ENCODE measurements around the gene FAM204A. TPM values are rescaled to one million over a fixed set of nuclear protein-coding genes. Genes with fewer than 3 reads are reported as not detected.

The FAM204A gene
- total RNA-seq, 1 experiment from 2014 or later = 69.9 TPM

DNA sequence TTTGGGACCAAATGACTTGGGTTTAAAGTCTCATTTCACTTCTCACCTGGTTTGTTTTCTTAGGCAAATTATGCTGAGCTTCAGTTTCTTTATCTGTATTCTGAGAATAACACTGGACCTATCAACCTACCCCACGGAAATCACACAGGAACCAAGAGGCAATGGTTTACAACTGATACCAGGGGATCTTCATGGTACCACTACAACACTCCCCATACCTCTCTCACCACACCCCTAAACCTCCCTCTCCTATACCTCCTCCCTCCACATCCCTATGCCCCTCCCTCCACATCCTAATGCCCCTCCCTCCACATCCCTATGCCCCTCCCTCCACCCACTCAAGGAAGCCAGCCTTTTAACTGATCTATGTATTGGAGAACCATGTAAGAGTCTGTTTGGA is 9.9 kb downstream of the FAM204A start:
- no peak for DNase-seq (ENCODE audit: low read depth)

DNA sequence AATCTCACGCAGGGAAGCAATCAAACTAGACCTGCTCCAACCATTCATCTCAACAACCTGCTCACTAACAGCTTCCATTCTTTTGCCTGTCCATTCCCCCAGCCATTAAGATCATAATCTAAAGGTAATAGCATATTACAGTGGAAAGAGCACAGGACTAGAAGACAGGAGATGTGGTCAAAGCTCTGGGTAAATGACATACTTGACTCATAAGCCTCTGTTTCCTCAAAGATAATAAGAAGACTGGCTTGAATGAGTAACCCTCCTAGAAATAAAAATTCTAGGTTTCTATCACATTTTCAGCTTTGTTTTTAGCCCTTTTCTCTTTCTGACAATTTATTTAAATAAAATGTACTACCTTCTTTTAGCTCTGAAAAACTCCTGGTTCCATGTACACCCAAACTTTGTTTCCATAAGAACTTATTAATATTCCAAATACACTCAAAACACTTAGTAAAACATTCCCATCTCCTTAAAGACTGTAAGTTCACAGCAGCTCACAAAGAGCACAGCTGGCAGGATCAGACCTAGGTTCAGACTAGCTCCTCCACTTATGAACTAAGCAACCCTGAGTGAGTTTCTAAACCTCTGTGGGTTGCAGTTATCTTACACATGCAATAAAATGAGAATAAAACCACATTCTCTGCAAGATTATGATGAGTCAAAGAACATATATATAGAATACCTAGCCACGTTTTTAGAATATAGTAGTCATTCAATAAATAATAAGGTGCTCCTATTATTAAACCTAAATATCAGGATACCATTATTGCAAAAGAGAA is 11.6 kb downstream of the FAM204A start:
- no peak for DNase-seq (ENCODE audit: low read depth)

DNA sequence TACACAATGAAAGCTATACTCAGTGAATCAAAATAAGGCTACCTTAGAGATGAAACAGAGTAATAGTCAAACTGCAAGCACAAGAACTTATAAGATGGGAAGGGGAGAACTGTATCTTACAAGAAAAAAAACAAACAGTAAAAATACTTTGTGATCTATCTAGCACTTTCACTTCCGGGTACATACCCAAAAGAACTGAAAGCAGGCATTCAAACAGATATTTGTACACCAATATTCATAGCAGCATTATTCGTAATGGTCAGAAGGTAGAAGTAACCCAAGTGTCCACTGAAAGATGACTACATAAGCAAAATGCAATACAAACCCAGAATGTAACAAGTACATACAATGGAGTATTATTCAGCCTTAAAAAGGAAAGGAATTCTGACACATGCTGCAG is 18.0 kb downstream of the FAM204A start:
- DNase-seq (ENCODE audit: low read depth) = no peak

DNA sequence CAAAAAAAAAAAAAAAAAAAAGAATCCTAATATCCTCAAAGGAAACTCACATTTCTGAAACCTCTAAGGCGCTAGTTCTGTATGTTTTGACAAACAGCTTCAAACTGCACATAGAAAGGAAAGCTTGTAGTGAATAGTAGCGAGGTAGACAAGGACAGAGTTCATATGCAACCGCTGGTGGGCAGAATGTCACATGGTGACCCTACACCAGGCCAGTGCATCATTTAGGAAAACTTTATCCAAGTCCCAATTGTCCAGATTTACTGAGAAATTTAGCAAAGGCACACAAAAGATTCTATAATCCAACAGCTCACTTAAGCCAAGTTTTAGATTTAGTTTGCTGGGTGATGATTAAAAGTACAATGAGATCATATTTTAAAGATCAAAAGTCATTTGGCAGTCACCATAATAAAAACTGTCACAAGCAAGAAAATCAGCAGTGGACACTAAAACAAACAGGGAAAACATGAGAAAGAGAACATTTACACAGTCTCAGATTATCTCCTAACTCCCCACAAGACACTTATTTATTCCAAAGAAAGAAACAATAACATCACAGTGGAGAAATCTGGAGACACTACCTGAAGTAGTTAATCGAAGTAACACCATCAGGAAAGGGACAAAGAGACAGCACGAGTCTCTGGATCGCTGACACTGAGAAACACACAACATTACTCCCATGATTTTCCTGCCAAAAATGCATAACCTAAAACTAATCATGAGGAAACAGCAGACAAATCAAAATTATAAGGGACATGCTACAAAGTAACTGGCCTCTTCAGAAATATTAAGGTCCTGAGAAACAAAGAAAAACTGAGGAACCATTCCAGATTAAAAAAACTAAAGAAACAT is 20.2 kb downstream of the FAM204A start:
- DNase-seq (ENCODE audit: low read depth) = no peak

DNA sequence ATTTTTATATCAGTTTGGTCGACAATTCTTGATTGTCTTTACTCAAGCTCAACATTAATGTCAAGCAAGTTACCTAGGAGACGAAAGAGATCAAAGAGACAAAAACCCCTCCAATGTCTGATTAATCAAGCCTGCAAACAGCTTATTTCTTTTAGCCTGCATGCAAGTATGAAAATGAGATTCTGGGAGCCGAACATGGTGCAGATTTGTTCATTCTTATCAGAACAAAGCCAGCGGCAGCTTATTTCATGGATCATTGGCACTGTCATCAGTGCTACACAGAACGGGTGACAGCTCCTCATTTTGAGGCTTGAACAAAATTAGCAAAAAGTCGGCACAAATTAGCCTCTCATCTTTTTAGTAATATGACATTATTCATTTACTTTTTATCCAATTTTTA is 26.5 kb downstream of the FAM204A start:
- DNase-seq (ENCODE audit: low read depth) = no peak

DNA sequence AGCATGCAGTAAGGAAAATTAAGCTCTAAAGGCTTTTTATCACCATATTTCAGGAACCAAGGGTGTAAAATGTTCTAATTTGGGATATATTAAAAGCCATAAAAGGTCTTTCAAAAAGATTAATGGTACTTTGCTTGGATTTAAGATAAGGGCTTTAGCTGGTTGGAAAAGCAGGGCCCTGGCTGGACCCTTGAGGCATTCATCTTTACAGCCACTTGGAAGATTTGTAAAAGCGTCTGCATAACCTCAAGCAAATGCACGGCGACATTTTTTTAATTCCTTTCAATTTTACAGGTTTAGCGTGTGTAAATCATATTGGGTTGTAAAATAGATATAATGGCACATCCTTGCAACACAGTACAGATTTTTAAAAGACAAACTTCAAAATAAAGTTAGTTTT is 27.2 kb downstream of the FAM204A start:
- DNase-seq (ENCODE audit: low read depth) = no peak

DNA sequence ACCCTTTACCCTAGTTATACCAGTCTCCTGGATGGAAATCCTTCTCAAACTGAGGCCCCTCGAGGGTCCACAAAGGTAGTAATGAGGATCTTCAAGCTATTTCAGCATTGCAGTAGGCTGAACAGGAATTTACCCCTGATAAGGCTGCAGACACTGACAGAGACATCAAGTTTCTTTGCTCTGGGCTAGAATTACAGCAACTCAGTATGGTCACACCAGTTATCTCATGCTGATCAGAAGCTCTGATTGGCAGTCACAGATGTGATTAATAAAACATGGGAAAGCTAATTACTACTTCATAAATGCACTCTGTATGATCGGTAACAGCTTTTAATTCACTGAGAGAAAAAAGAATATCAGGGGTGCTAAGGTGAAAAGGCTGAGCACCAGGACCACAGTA is 30.6 kb downstream of the FAM204A start:
- peak; percentile 25 for DNase-seq (ENCODE audit: low read depth)

DNA sequence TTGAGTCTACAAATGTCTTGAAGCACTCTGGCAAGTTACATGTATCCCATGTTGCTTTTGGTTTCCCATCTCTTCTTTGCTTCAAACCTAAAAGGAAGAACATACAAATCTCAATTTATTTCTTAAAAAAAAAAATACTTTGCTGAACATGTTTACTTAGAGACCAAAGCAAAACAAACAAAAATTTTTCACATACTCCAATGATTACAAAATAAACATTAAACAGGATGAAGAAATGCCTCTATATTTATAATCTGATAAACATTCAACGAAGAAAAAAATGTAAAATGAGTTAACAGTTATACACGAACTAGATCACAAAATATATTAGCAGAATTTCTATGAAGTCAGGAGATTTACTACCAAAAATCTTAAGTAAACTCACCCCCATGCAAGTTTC is 31.3 kb downstream of the FAM204A start:
- DNase-seq (ENCODE audit: low read depth) = peak; percentile 27

DNA sequence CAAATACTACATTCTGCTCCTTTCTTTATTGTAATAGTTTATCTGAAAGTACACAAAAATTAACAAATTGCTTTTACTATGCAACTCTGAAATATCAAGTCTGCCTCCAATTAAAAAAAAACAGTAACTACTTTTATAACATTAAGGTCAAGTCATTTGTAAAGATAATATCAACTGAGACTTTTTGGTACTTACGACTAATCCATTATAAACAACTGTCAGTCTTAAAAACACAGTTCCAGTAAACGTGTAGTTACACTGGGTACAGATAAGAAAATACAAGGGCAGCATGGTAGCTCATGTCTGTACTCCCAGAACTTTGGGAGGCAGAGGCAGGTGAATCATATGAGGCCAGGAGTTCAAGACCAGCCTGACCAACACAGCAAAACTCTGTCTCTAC is 32.2 kb downstream of the FAM204A start:
- no peak for DNase-seq (ENCODE audit: low read depth)

DNA sequence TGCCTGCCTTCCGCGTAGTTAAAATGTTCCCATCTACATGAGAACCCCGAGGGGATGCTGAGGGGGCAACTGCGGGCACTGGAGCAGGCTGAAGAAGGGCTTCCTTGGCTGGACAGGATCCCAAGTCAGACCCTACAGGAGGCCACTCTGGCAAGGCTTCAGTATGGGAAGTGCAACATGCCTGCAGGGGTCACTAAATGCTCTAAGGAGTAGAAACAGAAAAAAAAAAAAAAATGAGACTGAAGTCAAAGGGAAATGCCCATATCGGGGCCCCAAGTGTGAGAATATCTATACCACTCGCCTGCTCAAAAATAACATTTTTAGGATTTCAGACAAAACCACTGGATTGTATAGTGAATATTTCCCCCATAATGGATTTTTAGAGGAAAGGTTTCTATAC is 33.5 kb downstream of the FAM204A start:
- no peak for DNase-seq (ENCODE audit: low read depth)

DNA sequence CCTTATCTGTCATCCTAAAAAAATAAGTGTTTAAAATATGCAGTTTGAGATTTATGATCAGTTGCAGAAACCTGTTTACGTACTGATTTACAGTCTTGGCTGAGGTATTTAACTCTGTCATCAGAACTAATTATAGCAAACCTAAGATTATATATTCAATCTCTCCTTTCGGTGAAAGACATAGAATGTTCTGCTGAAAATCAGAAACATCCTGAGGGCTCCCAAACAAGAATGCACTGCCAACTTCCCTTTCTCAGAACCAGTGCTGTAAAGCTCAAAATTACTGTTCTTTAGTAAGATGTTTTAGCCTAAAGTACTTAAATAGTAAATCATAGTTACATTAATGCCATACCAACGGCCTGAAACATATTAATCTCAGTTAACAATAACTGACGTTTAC is 34.3 kb downstream of the FAM204A start:
- no peak for DNase-seq (ENCODE audit: low read depth)

DNA sequence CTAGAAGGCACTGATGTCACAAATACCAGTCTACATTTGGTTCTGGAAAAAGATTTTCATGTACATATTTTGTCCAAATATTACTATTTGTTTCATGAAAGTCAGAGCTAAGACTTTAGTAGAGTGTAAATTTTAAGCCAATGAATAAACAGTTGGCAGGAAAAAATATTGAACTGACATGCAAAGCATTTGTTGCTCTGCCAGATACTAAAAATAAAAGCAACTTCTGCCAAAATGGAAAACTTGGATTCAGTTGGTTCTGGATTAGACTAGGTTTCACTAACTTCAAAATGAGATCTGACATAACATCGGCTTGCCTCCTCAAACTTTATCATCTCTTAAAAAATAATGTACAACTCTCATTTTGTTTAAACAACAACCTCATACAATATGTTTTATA is 34.9 kb downstream of the FAM204A start:
- no peak for DNase-seq (ENCODE audit: low read depth)

DNA sequence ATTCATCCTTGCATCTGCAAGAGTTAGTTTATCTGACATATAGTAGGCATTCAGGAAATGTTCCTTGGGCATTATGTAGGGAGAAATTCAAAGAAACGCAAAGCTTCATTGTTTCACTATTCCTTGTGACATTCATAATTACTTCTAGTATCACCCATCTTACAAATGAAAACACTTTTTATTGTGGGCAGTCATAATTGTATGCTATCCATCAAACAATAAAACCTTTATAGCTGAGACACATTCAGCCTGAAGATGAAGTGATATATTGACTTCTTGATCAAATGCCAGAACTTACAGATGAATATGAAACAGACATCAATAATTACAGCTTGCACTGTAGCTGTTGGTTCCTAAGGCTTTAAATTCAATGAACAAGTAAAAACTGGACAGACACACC is 36.4 kb downstream of the FAM204A start:
- DNase-seq (ENCODE audit: low read depth) = no peak

DNA sequence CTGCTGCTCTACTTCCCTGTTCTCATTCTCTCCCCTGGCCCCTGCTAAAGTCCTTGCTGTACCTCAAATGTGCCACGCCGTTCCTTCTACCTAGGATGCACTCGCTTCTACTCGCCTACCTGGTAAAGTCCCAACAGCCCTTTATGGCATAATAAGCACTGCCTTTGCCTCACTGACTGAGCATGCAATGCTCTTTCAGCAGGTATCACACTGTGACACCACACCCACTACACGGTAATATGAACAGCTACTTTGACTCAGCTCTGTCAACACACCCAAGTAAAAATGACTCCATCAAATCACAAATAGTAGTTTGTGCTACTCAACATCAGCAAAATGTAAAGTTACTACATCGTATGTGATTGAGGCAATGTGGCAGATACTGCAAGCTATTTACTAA is 37.6 kb downstream of the FAM204A start:
- no peak for DNase-seq (ENCODE audit: low read depth)

DNA sequence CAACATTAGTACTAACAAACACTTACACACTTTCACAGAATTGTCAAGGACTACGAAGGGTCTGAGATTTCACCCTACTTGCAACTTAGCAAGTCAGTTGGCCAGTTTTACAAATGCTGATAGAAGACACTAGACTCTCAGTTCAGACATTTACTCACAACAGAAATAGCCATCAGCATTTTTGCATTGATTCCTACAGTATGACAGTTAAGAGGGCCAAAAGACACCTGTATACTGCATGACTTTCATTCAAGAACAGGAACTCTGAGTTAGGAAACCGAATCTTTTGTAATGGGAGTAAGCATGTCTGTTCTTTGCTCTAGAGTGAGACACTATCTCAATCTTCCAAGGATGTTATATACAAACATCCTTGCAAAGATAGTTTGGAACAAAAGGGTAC is 40.9 kb downstream of the FAM204A start:
- DNase-seq (ENCODE audit: low read depth) = no peak

DNA sequence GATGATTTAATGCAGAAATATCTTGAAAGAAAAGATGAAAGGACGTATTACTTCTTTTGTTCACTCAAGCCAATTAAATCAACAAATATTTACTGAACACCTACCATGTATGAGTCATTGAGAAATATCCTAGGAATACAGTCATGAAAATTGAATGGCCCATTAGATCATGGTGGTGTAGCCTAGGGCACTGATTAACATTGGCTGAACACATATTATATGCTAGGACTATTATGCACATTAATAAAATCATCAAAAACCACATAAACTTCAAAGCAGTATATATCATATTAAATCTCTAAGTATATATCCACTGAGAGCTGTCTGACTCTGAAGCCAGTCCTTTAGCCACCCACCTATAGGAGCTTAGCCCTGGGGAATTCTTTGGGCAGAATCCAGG is 41.8 kb downstream of the FAM204A start:
- DNase-seq (ENCODE audit: low read depth) = no peak

DNA sequence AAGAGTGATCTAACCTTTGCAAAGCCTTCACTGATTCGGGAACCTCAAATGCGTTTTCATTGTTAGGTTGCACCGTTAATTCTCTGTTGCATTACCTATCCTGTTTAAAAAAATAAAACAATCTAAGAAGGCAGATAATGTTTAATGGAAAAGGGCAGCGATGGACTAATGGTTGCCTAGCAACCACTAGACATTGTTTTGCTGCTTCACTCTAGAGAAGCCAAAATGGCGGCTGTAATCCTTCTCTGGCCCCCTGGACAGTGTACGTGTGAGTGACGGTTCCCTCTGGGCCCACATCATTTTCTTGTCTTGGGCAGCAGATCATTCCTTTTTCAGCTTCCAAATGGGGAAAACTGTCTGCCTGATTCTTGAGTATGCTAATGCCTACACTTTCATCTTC is 43.3 kb downstream of the FAM204A start:
- DNase-seq (ENCODE audit: low read depth) = no peak

DNA sequence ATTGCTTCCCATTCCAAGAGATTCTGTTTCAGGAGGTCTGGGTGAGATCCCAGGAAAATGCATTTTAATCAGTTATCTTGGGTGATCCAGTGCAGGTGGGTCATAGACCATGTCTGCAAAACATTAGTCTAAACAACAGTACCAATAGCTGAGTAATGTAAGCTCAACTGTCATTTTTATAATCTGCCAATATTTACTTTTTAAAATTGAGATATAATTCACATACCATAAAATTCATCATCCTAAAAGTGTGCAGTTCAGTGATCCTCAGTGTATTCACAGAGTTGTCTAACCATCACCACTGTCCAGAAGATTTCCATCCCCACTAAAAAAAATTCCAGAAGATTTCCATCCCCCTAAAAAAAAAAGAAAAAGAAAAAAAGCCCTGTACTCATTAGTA is 51.0 kb downstream of the FAM204A start:
- no peak for DNase-seq (ENCODE audit: low read depth)

DNA sequence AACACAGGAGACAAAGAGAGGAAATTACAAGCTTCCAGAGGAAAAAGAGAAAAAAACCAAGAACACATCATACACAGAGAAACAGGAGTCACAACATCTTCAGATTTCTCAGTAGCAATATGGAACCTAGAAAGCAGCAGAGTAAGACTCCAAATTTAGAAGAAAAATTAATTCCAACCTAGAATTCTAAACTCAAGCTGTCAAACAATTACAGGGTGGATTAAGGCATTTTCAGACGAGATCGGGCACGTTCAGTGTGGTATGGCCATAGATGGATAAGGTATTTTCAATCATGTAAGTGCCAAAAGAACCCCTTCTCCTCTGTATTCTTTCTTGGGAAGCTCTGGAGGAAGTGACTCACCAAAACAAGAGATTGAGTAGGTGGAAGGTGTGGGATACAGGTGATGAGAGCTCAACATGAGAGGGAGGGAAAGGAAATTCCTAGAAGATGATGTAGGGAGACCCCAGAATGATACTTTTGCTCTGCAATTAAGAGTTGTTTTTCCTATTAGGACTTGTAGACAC is 51.6 kb downstream of the FAM204A start:
- DNase-seq (ENCODE audit: low read depth) = no peak

DNA sequence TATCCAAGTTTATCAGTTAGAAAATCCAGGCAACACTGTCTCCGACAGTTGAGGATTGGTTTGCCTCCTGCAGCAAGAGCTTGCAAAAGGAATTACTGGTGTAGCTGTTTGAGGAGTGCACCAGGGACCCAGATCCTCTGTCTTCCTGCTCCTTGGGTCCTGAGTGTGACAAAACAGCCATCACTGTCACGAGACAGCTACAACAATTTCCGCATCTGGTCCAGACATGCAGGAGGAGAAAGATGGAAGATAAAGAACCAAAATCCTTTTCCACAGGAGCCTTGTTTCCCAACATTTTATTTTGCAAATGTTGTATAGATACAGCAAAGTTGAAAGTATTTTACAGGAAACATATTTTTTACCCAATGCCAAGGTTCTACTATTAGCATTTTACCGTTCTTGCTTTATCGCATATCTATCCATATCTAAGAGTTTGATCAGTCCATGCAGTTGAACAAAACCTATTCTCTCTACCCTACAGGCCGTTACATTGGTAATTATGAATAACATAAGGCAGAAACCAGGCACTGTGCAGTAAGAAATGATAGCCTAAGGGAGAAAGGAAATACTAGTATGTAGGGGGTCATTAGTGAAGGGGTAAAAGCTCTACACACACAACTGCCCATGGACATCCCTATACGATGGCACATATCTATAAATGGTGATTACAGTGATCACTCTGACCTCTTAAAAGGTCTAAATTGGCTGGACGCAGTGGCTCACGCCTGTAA is 54.9 kb downstream of the FAM204A start:
- DNase-seq (ENCODE audit: low read depth) = no peak

DNA sequence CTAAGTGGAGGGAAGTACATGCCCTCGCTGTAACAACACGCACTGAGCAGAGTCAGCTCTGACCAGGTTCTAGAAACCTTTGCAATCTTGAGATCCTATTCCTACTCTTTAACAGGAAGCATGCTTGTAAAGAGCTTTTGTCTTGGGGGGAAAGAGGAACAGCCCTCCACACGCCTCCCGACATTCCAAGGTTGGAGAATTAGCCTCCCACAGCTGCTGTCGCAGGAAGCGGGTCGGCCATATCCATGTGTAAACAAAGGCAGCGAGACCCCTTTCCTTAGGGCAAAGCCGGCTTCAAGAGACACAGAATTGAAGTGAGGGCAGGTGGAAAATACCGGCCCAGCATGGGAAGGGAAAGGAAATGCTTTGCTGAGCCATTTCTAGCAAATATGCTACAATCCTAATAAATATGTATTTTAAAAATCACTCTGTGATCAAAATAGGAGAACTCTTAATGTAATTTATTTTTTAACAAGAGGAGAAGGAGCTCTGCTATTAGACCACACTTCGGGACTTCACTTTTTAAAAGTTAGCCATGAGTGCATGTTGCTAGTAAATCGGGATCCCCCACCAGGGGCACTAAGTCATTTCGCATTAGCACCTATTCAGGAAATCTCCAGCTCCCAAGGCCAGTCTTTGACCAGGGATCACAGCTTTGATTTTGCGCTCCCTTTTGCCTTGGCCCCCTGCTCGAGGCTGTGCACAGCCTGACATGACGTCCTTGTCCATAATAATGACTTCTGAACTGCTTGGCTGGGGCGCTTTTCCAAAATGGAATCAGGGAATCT is 55.9 kb downstream of the FAM204A start:
- no peak for DNase-seq (ENCODE audit: low read depth)
